A549 treated with CpdA at 1 μM for 4 hours (cell line): ENCODE results near the gene KLKB1. TPM values are rescaled to one million over a fixed set of nuclear protein-coding genes. Genes with fewer than 3 reads are reported as not detected.

Experiments
- total RNA-seq: library from RNA; stranded (reverse); fragments of 200-300 nt; extraction: Qiagen RNA extraction; gene quantifications from 5 replicates; pipeline ENCODE4 v1.2.3, GENCODE V29; 2022; ENCODE audit warnings: low read depth

The KLKB1 gene
- total RNA-seq, result 0.19 TPM in 1 of 5 replicates, not detected in the others

DNA sequence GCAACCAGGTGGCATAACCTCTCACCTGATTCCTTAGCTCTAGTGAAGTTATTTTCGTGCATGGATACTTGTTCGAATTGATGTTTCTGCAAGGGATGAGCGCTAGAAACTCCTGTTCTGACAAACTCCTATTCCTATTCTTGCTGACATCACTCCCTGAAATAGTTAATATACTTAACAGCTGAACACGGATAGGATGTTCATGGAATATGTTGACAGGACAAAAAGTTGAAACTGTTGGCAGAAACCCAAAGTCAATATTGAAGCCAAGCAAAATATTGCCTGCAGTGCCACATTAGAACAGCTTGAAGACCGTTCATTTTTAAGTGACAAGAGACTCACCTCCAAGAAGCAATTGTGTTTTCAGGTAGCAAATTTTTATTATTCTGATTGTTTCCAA is at the start of gene KLKB1:
Gene KLKB1, plus strand, starts transcription at position 287 of the 400 bp plus-strand sequence. CDS start 689 bp downstream, outside the sequence.

DNA sequence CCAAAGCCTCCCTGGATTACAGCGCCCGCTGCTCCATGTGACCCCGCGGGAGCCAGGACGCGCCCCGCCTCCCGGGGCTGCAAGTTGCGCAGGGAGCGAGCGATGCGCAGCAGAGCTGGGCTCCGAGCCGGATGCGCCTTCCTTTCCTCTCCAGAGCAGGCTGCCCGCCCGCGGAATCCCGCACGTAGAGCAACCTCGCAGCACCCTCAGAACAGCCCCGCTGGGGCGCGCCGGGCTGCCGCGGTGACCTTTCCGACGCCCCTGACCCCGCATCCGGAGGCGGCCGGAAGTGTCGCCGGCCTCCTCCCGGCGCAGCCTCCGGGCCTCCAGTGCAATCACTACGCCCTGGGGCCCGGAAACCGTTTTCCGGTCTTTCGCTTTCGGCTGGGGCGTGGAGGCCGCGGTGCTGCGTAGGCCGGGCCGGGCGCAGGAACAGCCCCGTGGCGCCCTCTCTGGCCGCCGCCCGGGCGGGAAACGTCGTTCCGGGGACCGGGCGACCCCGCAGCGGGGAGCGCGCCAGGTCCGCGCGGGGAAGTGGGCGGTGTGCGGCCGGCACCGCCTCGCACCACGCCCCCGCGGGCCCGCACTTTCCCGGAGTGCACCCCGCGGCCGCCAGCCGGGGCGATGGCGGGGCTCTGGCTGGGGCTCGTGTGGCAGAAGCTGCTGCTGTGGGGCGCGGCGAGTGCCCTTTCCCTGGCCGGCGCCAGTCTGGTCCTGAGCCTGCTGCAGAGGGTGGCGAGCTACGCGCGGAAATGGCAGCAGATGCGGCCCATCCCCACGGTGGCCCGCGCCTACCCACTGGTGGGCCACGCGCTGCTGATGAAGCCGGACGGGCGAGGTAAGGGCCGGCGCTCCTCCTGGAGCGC is 35.9 kb upstream of the KLKB1 start, which contains the start of gene CYP4V2:
Gene CYP4V2, plus strand, starts transcription at position 368 of the 866 bp plus-strand sequence. Its CDS starts 257 bp downstream, at position 625.

DNA sequence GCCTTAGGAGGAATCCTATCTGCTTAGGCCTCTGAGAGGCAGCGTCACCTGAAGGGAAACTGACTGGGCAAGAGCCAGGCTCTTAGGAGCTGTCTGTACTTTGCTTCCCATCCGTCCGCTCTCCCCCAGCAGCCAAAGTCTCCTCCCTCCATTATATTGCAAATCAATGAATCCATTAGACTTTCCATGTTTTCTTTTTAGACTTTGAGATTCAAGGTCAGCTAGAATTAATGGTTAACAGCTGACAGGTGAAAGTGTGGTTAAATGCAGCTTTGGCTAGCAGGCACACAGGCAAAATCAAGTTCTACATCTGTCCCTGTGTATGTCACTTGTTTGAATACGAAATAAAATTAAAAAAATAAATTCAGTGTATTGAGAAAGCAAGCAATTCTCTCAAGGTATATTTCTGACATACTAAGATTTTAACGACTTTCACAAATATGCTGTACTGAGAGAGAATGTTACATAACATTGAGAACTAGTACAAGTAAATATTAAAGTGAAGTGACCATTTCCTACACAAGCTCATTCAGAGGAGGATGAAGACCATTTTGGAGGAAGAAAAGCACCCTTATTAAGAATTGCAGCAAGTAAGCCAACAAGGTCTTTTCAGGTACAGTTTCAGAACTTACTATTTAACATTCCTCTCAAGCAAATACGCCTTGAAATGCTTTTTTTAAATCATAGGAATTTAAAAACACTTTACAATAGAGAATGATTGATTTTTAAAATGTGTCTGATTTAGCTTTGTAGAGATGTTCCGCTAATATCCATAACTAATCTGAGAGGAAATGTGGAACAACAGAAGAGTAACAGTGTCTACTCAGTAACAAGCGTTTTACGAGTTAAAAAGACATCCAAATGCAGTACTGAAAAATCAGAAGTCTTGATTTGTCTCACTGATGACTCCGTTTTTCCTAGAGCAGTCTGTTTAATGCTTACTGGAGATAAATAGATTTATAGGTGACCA is 38.7 kb downstream of the KLKB1 start, which contains the start of gene F11:
Gene F11, plus strand, starts transcription at position 507 of the 970 bp plus-strand sequence. CDS start 948 bp downstream, outside the sequence.

Other genes starting within 250 kb of the KLKB1 start
- gene TLR3, start 158.4 kb upstream of the KLKB1 start, total RNA-seq, result 0.26 to 0.54 TPM (median 0.37 TPM) in 5 replicates
- gene FAM149A, start 122.8 kb upstream of the KLKB1 start, total RNA-seq, result 1.1 to 2.0 TPM (median 1.8 TPM) in 5 replicates
- gene CYP4V2, start 35.9 kb upstream of the KLKB1 start, total RNA-seq, result 2.4 to 3.6 TPM (median 2.9 TPM) in 5 replicates
- gene F11, start 38.7 kb downstream of the KLKB1 start, total RNA-seq, result not detected in 5 replicates